ENCODE measurements around the gene IRAK3.

DNA sequence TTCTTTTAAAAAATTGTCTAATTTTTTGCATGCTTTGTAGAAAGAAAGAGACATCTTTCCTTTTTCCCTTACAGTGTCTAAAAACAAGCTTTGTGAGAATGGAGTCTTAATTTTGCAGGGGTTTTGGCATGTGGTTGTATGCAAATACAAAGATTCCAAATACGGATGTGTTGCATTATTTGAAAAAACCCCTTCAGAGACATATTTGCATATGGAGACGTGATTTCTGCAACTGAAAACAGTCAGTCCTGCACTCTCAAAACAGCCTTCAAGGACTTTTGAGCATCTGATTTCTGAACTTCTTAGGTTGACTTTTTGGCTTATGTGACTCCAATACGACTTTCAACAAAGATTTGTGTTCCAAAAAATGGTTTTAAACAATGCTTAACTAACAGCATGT is 7.8 kb downstream of the IRAK3 start:
- TF ChIP-seq, protein P1, sequence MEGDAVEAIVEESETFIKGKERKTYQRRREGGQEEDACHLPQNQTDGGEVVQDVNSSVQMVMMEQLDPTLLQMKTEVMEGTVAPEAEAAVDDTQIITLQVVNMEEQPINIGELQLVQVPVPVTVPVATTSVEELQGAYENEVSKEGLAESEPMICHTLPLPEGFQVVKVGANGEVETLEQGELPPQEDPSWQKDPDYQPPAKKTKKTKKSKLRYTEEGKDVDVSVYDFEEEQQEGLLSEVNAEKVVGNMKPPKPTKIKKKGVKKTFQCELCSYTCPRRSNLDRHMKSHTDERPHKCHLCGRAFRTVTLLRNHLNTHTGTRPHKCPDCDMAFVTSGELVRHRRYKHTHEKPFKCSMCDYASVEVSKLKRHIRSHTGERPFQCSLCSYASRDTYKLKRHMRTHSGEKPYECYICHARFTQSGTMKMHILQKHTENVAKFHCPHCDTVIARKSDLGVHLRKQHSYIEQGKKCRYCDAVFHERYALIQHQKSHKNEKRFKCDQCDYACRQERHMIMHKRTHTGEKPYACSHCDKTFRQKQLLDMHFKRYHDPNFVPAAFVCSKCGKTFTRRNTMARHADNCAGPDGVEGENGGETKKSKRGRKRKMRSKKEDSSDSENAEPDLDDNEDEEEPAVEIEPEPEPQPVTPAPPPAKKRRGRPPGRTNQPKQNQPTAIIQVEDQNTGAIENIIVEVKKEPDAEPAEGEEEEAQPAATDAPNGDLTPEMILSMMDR (IDR thresholded peaks at IDR 0.05): no peak
- TF ChIP-seq POLR2A (IDR thresholded peaks at IDR 0.05): no peak
